RCC 7860 (cell line): ENCODE data around the gene CHRNA9.
"Not testable (repeated sequence)": the region's sequence is repeated elsewhere in the genome, so short reads cannot be mapped to it uniquely, and the experiment has no call there.

Source experiments
- DNase-seq: peaks from one replicate; pipeline ENCODE4 v3.0.0-alpha.2; 2015; ENCODE audit warnings: low spot score
- FAIRE-seq: peaks from 2 replicates; lab custom pipeline; 2012; peaks lifted over from hg19 to GRCh38; lab: Jason Lieb, UNC

The CHRNA9 gene

DNA sequence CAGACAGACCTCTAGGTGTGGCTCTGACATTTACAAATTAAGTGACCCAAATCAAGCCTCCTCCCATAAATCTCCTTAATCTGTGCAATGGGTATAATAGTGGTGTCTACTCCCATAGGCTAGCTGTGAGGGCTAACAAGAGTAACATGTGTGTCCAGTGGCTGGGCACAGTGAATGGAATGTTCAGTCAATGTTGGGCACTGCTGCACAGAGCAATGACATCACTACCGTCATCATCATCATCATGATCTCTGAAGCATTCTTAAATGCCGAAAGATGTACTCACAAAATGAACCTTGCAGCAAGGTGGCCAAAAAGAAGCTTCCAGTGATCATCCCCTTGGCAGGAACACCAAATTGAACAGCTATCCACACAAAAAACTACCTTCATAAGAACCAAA, 43.5 kb downstream of the CHRNA9 start:
- FAIRE-seq (no peak), DNase-seq (no peak)

DNA sequence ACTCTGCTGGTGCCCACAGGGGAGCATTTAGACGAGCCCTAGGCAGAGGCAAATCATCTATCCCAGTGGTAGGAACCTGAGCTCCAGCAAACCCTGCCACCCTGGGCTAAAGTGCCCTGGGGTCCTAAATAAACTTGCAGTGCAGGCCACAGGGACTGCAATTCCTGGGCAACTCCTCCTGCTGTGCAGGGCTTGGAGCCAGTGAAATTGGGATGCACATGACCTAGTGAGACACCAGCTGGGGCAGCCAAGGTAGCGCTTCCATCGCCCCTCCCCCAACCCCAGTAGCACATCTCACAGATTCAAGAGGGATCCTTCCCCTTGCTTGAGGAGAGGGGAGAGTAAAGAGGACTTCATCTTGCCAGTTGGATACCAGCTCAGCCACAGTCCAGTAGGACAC, 44.1 kb downstream of the CHRNA9 start:
- FAIRE-seq (no peak), DNase-seq (no peak)

GRCh38 chr4:40380647-40381046, 45.5 kb downstream of the CHRNA9 start:
- DNase-seq, result no peak
- FAIRE-seq, result no peak

- no peak for DNase-seq
- no peak for FAIRE-seq
These were observed 53.1 kb downstream of the CHRNA9 start for GRCh38 chr4:40388239-40388638.

DNA sequence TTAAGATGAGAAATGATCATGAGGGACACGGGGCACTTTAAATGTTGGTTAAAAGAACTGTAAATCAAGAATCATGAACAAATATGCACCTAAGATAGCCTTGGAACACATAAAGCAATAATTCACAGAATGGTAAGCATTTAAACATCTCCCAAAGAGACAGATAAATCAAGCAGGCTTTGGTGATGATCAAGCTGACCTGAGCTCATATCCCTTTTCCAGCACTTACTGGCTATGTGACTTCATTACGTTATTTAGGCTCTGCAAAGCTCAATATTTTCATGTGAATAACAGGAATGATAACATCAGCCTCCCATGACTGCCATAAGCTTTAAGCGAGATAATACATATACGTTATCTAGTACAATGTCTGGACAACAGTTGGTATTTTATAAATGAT, 54.9 kb downstream of the CHRNA9 start:
- DNase-seq (no peak), FAIRE-seq (no peak)

DNA sequence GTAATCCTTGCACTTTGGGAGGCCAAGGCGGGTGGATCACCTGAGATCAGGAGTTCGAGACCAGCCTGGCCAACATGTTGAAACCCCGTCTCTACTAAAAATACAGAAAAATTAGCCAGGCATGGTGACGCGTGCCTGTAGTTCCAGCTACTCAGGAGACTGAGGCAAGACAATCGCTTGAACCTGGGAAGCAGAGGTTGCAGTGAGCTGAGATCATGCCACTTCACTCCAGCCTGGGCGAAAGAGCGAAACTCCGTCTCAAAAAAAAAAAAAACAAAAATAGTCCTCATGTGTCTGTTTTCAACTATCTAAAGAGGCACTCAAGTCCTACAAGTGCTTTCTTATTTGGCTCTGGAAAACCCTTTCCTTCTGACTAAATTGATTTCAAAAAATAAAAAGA, 57.1 kb downstream of the CHRNA9 start:
- not testable (repeated sequence) for DNase-seq, FAIRE-seq

DNA sequence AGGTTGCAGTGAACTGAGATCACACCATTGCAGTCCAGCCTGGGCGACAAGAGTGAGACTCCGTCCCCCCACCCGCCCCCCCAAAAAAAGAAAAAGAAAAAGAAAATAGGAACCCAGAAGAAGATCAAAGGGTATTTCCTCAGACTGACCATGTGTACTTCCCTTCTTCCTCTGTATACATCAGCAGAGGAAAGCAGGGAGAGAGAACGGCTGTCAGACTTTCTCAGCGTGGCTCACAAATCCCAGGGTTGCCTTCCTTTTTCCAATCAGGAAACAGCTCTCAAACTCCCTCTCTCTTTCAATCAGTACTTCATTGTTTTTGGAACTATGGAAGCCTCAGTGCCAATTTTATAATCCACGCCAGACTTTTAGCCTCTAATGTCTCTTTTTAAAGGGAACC, 59.1 kb downstream of the CHRNA9 start:
- DNase-seq, result no peak
- FAIRE-seq, result no peak

- DNase-seq (no peak), FAIRE-seq (no peak)
These were observed 60.2 kb downstream of the CHRNA9 start for GRCh38 chr4:40395166-40395900.

GRCh38 chr4:40395908-40396793, 61.0 kb downstream of the CHRNA9 start:
- DNase-seq (no peak), FAIRE-seq (no peak)

- FAIRE-seq, result no peak
- no peak for DNase-seq
These were observed 64.4 kb downstream of the CHRNA9 start for GRCh38 chr4:40399578-40399977.

GRCh38 chr4:40401096-40401495, 66.0 kb downstream of the CHRNA9 start:
- DNase-seq (no peak), FAIRE-seq (no peak)

- FAIRE-seq (no peak), DNase-seq (no peak)
These were observed 66.5 kb downstream of the CHRNA9 start for GRCh38 chr4:40401631-40402030.

DNA sequence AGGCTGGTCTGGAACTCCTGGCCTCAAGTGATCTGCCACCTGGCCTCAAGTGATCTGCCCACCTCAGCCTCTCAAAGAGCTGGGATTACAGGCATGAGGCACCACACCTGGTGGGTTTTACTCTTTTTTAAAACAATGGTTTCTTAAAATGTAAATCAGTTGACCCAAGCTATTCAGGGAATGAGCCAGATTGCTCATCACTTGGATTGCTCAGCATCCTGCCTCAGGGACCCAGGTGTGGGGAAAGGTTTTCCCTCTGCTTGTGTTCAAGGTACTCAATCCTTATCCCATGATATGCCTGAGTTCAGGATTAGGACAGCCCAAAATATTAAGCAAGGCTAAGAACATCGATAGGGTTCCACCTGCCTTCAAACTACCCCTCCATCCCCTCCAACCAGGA, 67.4 kb downstream of the CHRNA9 start:
- no peak for FAIRE-seq
- DNase-seq, result no peak

- no peak for DNase-seq
- no peak for FAIRE-seq
These were observed 67.9 kb downstream of the CHRNA9 start for GRCh38 chr4:40403081-40403480.
